ENCODE data around the gene KRTAP3-3.
A peak's percentile ranks its signal among the peaks of the same experiment; 100 is the strongest.

Gene KRTAP3-3

GRCh38 chr17:40956401-40957254 is 37.3 kb downstream of the KRTAP3-3 start:
- DNase-seq: peak; percentile 38 to 57 (median 48)

- DNase-seq: peak; percentile 71 to 84 (median 74)
Measured at GRCh38 chr17:40953881-40954280, 40.1 kb downstream of the KRTAP3-3 start.

- peak; percentile 57 to 73 (median 69) for DNase-seq
Measured at GRCh38 chr17:40952661-40953060, 41.3 kb downstream of the KRTAP3-3 start.

GRCh38 chr17:40952154-40952553 is 41.8 kb downstream of the KRTAP3-3 start:
- no peak for DNase-seq

- DNase-seq: no peak
Measured at GRCh38 chr17:40951011-40951622, 42.8 kb downstream of the KRTAP3-3 start.

- DNase-seq: no peak
Measured at GRCh38 chr17:40950176-40950575, 43.8 kb downstream of the KRTAP3-3 start.

- no peak for DNase-seq
Measured at GRCh38 chr17:40949418-40949817, 44.5 kb downstream of the KRTAP3-3 start.

GRCh38 chr17:40947929-40948328 is 46.0 kb downstream of the KRTAP3-3 start:
- DNase-seq: no peak

- DNase-seq: no peak
Measured at GRCh38 chr17:40945414-40945813, 48.5 kb downstream of the KRTAP3-3 start.

- no peak for DNase-seq
Measured at GRCh38 chr17:40944531-40944930, 49.4 kb downstream of the KRTAP3-3 start.
